KG1 (cell line): ENCODE results near the gene GBX2.
"Not testable (repeated sequence)": the region's sequence is repeated elsewhere in the genome, so short reads cannot be mapped to it uniquely, and the experiment has no call there.

Source experiments
- DNase-seq: peaks from one replicate; lab custom pipeline; 2025; lab: John Stamatoyannopoulos, UW

Gene GBX2

GRCh38 chr2:236155406-236155805 lies 12.8 kb downstream of the GBX2 start:
- no peak for DNase-seq

DNA sequence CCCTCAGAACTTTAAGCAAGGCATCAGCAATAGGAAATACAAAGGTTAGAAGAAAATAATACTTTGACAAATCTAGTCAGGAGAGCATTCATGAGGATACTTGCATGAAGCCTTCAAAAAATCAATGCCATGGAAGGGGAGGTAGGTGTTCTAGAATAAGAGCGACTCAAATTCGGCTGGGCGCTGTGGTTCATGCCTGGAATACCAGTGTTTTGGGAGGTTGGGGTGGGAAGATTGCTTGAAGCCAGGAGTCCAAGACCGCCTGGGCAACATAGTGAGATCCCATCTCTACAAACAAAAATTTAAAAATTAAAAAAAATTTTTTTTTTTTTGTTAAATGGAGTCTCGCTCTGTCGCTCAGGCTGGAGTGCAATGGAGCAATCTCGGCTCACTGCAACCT lies 21.8 kb downstream of the GBX2 start:
- no peak for DNase-seq

DNA sequence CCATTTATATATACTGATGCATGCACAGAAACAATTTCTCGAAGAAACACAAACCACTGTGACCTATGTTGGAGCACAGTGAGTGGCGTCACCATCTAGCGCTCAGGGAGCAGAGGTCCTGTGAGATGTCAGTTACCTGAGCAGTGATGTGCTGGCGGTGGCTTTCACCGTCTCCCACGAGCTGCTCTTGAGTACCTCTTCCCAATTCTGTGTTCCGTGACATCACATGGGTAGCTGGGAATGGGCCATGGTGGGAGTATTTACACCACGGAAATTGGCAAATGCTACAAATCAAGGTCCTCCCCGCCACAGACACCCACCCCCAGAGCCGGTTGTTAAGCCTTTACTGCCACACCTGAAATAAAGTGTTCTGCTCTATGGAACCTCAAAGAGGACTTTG lies 24.4 kb downstream of the GBX2 start:
- no peak for DNase-seq

DNA sequence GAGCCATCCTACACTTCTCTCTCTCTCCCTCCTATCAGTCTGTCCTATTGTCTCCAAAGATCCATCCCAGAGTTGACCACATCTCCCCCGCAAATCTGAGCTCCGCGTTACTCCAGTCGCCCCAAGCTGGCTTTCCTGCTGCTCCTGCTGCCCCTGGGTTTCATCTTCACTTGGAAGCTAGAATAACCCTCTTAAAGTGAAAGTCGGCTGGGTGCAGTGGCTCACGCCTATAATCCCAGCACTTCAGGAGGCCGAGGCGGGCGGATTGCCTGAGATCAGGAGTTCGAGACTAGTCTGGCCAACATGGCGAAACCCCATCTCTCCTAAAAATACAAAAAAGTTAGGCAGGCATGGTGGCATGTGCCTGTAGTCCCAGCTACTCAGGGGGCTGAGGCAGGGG lies 26.6 kb downstream of the GBX2 start:
- DNase-seq: not testable (repeated sequence)

GRCh38 chr2:236137066-236137465 lies 31.1 kb downstream of the GBX2 start:
- no peak for DNase-seq

- no peak for DNase-seq
These were observed 31.6 kb downstream of the GBX2 start for GRCh38 chr2:236136538-236136937.

- no peak for DNase-seq
These were observed 34.7 kb downstream of the GBX2 start for GRCh38 chr2:236133410-236134012.

- DNase-seq: no peak
These were observed 37.0 kb downstream of the GBX2 start for GRCh38 chr2:236131073-236131692.

GRCh38 chr2:236130349-236130998 lies 37.7 kb downstream of the GBX2 start:
- DNase-seq: no peak

- DNase-seq: no peak
These were observed 38.3 kb downstream of the GBX2 start for GRCh38 chr2:236129935-236130334.

GRCh38 chr2:236128321-236128720 lies 39.9 kb downstream of the GBX2 start:
- no peak for DNase-seq

- no peak for DNase-seq
These were observed 41.2 kb downstream of the GBX2 start for GRCh38 chr2:236127010-236127409.

- DNase-seq: no peak
These were observed 42.6 kb downstream of the GBX2 start for GRCh38 chr2:236125541-236125940.

- no peak for DNase-seq
These were observed 43.8 kb downstream of the GBX2 start for GRCh38 chr2:236124182-236124893.

DNA sequence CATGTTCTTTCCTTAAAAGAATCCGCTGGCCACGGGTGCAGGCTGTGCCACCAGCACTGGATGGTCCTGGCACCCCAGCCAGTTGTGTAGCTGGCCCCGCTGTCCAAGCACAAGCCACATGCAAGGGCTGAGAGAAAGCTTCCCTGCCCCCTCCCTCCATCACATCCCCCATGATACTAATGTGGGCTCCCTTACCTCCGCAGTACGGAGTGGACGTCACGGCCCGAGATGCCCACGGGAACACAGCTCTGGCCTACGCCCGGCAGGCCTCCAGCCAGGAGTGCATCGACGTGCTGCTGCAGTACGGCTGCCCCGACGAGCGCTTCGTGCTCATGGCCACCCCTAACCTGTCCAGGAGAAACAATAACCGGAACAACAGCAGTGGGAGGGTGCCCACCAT lies 44.5 kb downstream of the GBX2 start:
- no peak for DNase-seq

DNA sequence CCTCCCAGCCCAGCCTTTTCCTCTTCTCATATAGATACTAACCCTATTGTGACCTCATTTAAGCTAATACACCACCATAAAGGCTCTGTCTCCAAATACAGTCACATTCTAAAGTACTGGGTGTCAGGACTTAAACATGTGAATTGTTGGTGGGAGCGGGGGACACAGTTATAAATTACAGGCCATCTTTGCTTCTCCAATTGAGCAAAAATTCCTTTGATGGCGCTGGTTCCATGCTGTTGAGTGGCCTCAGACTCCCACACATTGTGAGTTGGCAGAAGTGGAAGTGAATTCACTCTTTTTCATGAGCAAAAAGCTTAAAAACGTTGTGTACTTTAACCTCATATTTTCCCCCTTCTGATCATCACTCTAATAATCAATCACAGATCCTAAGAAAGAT lies 46.0 kb downstream of the GBX2 start:
- no peak for DNase-seq

GRCh38 chr2:236121546-236121945 lies 46.6 kb downstream of the GBX2 start:
- DNase-seq: no peak

GRCh38 chr2:236120829-236121228 lies 47.4 kb downstream of the GBX2 start:
- DNase-seq: no peak

DNA sequence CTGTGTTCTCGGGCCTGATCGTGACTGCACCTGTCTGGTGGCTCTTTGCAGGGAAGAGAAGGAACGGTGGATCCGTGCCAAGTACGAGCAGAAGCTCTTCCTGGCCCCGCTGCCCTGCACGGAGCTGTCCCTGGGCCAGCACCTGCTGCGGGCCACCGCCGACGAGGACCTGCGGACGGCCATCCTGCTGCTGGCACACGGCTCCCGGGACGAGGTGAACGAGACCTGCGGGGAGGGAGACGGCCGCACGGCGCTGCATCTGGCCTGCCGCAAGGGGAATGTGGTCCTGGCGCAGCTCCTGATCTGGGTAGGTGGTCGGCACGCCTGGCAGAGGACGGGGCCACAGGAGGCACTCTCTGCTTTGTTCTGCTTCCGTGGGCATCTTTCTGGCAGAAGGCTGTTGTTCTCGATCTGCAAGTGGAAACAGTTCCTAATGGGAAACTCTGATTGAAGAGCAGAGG lies 48.0 kb downstream of the GBX2 start:
- DNase-seq: no peak

- DNase-seq: no peak
These were observed 48.7 kb downstream of the GBX2 start for GRCh38 chr2:236119476-236119875.

DNA sequence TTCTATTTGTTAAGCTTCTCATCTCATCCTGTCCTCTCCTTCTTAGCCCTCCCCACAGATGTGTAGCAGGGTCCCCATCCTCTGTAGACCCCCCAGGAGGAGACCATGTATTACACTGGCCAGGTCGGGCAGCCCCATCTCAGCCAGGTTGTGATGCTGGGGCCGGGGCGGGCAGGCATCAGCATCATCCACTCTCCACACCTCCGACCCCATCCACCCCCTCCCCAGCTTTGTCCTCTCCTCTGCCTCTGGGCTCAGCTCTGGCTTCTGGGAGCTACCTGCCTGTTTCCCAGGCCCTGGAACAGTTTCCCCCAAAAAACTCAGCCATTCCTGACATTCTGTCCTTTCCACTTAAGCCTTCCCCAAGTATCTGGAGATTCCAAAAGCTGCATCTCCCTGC lies 49.2 kb downstream of the GBX2 start:
- no peak for DNase-seq

DNA sequence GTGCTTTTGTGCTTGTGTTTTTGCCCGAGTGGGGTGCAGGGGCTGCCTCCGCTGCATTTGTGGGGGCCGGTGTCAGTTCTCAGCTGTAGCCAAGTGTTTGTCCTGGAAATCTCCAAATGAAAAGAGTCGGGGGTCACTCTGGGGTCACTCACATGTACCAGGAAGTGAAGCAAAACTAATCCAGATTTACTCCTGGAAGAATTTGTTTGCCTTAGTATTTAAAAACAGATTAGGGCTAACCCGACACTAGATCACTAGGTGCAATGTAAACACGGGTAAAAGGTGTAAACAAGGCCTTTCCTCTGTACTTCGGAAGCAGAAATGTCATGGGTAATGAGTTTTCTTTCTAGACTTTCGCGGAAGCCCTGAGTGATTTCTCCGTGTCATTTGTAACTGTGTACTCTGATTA lies 50.3 kb downstream of the GBX2 start:
- DNase-seq: no peak

GRCh38 chr2:236117401-236117800 lies 50.8 kb downstream of the GBX2 start:
- DNase-seq: no peak
